Mesendoderm (in vitro differentiated cells): ENCODE results near the gene GPR135.

ENCODE experiments used
- DNase-seq: peaks from one replicate; pipeline ENCODE4 v3.0.0; 2013
- H2AK5ac ChIP-seq: 2 replicates; pipeline ENCODE4 v1.6.1; 2013; ENCODE audit warnings: low read length, inconsistent platforms
- H2BK120ac ChIP-seq: 2 replicates; pipeline ENCODE4 v1.6.1; 2013; ENCODE audit warnings: low read depth, mild to moderate bottlenecking, low read length, moderate library complexity, mixed read lengths
- H2BK15ac ChIP-seq: replicated peaks from 2 replicates; pipeline ENCODE4 v1.6.1; 2013; ENCODE audit warnings: low read depth, mild to moderate bottlenecking, moderate library complexity
- H2BK5ac ChIP-seq: 2 replicates; pipeline ENCODE4 v1.6.1; 2013; ENCODE audit warnings: low read length, inconsistent platforms
- H3K18ac ChIP-seq: 2 replicates; pipeline ENCODE4 v1.6.1; 2013; ENCODE audit warnings: mild to moderate bottlenecking, low read length, mixed read lengths
- H3K23ac ChIP-seq: one replicate; pipeline ENCODE4 v1.6.1; 2013; ENCODE audit warnings: low read length
- H3K27ac ChIP-seq: 2 replicates; pipeline ENCODE4 v1.5.1; 2013; ENCODE audit warnings: low read depth, mild to moderate bottlenecking, inconsistent platforms, low read length, moderate library complexity
- H3K27me3 ChIP-seq: 2 replicates; pipeline ENCODE4 v1.6.1; 2013; ENCODE audit warnings: low read length, control low read depth, mild to moderate bottlenecking, inconsistent platforms; ENCODE audit not compliant: insufficient read depth, poor library complexity
- H3K36me3 ChIP-seq: 2 replicates; pipeline ENCODE4 v1.6.1; 2013; ENCODE audit warnings: low read length, inconsistent platforms; ENCODE audit not compliant: control insufficient read depth, insufficient read depth
- H3K4ac ChIP-seq: one replicate; pipeline ENCODE4 v1.6.1; 2013; ENCODE audit warnings: low read depth, mild to moderate bottlenecking, low read length, moderate library complexity
- H3K4me1 ChIP-seq: 2 replicates; pipeline ENCODE4 v1.6.1; 2013; ENCODE audit warnings: low read depth, low read length, inconsistent platforms; ENCODE audit not compliant: control insufficient read depth
- H3K4me2 ChIP-seq: 2 replicates; pipeline ENCODE4 v1.6.1; 2013; ENCODE audit warnings: low read length
- H3K4me3 ChIP-seq: 2 replicates; pipeline ENCODE4 v1.5.1; 2013; ENCODE audit warnings: mild to moderate bottlenecking, low read length
- H3K56ac ChIP-seq: one replicate; pipeline ENCODE4 v1.6.1; 2013; ENCODE audit warnings: low read length
- H3K79me1 ChIP-seq: 2 replicates; pipeline ENCODE4 v1.6.1; 2013; ENCODE audit warnings: low read length, inconsistent platforms
- H3K79me2 ChIP-seq: 2 replicates; pipeline ENCODE4 v1.6.1; 2013; ENCODE audit warnings: mild to moderate bottlenecking, low read length; ENCODE audit not compliant: control insufficient read depth, insufficient read depth
- H3K9ac ChIP-seq: 2 replicates; pipeline ENCODE4 v1.6.1; 2013; ENCODE audit warnings: low read length, inconsistent platforms
- H4K5ac ChIP-seq: one replicate; pipeline ENCODE4 v1.6.1; 2013; ENCODE audit warnings: low read length
- H4K8ac ChIP-seq: one replicate; pipeline ENCODE4 v1.6.1; 2013; ENCODE audit warnings: low read depth, mild to moderate bottlenecking, control low read depth, low read length, moderate library complexity
- WGBS: extraction: QIAGEN DNeasy Blood & Tissue Kit; methylation state at CpG from one replicate; pipeline ENCODE4 v1.1.7; 2013; ENCODE audit warnings: low lambda C conversion rate, missing lambda C conversion rate; ENCODE audit not compliant: insufficient coverage; ENCODE audit errors: extremely low coverage; 5-methylcytosine and 5-hydroxymethylcytosine counted together

Gene GPR135

GRCh38 chr14:59435101-59435500 is 30.1 kb downstream of the GPR135 start:
- H2BK5ac ChIP-seq, result no peak overlapping the region
- no peaks in the 10 kb centered on the region for H3K79me2 ChIP-seq
- H3K36me3 ChIP-seq, result no peaks in the 10 kb centered on the region
- H3K79me1 ChIP-seq, result no peaks in the 10 kb centered on the region
- H3K56ac ChIP-seq, result no peak overlapping the region
- H2BK120ac ChIP-seq, result no peak overlapping the region
- no peak overlapping the region for H3K9ac ChIP-seq
- no peaks in the 10 kb centered on the region for H3K4me1 ChIP-seq
- no peak overlapping the region for H3K27ac ChIP-seq
- H4K5ac ChIP-seq, result no peak overlapping the region
- no peak for DNase-seq
- H3K4me2 ChIP-seq, result no peak overlapping the region
- no CpG with 5 or more reads among the region's 3 CpGs for WGBS
- no peak overlapping the region for H3K23ac ChIP-seq
- no peak overlapping the region for H3K4ac ChIP-seq
- H2BK15ac ChIP-seq, result no peak overlapping the region
- H3K4me3 ChIP-seq, result no peak overlapping the region
- no peak overlapping the region for H4K8ac ChIP-seq
- no peaks in the 10 kb centered on the region for H3K27me3 ChIP-seq
- no peak overlapping the region for H2AK5ac ChIP-seq
- no peak overlapping the region for H3K18ac ChIP-seq

- Histone ChIP-seq H4K8ac (no peak overlapping the region), H2AK5ac (no peak overlapping the region), H3K56ac (no peak overlapping the region), H3K36me3 (no peaks in the 10 kb centered on the region), H3K79me1 (no peaks in the 10 kb centered on the region), H3K4ac (no peak overlapping the region), H3K18ac (no peak overlapping the region), H3K27me3 (no peaks in the 10 kb centered on the region), H3K27ac (no peak overlapping the region), H4K5ac (no peak overlapping the region), H3K4me1 (no peaks in the 10 kb centered on the region), H3K23ac (no peak overlapping the region), H2BK5ac (no peak overlapping the region), H3K9ac (no peak overlapping the region), H2BK120ac (no peak overlapping the region), H3K79me2 (no peaks in the 10 kb centered on the region), H2BK15ac (no peak overlapping the region), H3K4me3 (no peak overlapping the region), H3K4me2 (no peak overlapping the region)
- no peak for DNase-seq
- WGBS, result no CpG with 5 or more reads among the region's 4 CpGs
These were observed 35.4 kb downstream of the GPR135 start for GRCh38 chr14:59429790-59430189.

- no peak overlapping the region for H3K56ac ChIP-seq
- H3K23ac ChIP-seq, result no peak overlapping the region
- H2BK120ac ChIP-seq, result no peak overlapping the region
- H3K4me3 ChIP-seq, result no peak overlapping the region
- no peaks in the 10 kb centered on the region for H3K79me2 ChIP-seq
- no peak overlapping the region for H3K18ac ChIP-seq
- H2BK15ac ChIP-seq, result no peak overlapping the region
- H4K5ac ChIP-seq, result no peak overlapping the region
- no peak overlapping the region for H3K4ac ChIP-seq
- H2BK5ac ChIP-seq, result no peak overlapping the region
- no CpG with 5 or more reads among the region's 1 CpG for WGBS
- no peak for DNase-seq
- no peak overlapping the region for H3K27ac ChIP-seq
- no peaks in the 10 kb centered on the region for H3K27me3 ChIP-seq
- no peak overlapping the region for H3K4me2 ChIP-seq
- H2AK5ac ChIP-seq, result no peak overlapping the region
- no peaks in the 10 kb centered on the region for H3K4me1 ChIP-seq
- H4K8ac ChIP-seq, result no peak overlapping the region
- H3K36me3 ChIP-seq, result no peaks in the 10 kb centered on the region
- H3K79me1 ChIP-seq, result no peaks in the 10 kb centered on the region
- no peak overlapping the region for H3K9ac ChIP-seq
These were observed 36.6 kb downstream of the GPR135 start for GRCh38 chr14:59428581-59429012.

- H3K79me1 ChIP-seq, result no peaks in the 10 kb centered on the region
- H2AK5ac ChIP-seq, result no peak overlapping the region
- no peak overlapping the region for H4K8ac ChIP-seq
- H3K4ac ChIP-seq, result no peak overlapping the region
- H3K9ac ChIP-seq, result no peak overlapping the region
- no peak overlapping the region for H4K5ac ChIP-seq
- H3K36me3 ChIP-seq, result no peaks in the 10 kb centered on the region
- no peak overlapping the region for H3K18ac ChIP-seq
- H3K4me2 ChIP-seq, result no peak overlapping the region
- no peak overlapping the region for H3K23ac ChIP-seq
- no peak for DNase-seq
- H2BK5ac ChIP-seq, result no peak overlapping the region
- no peaks in the 10 kb centered on the region for H3K4me1 ChIP-seq
- no CpG with 5 or more reads among the region's 13 CpGs for WGBS
- no peak overlapping the region for H3K4me3 ChIP-seq
- H2BK15ac ChIP-seq, result no peak overlapping the region
- H3K27me3 ChIP-seq, result no peaks in the 10 kb centered on the region
- H3K56ac ChIP-seq, result no peak overlapping the region
- no peaks in the 10 kb centered on the region for H3K79me2 ChIP-seq
- H3K27ac ChIP-seq, result no peak overlapping the region
- H2BK120ac ChIP-seq, result no peak overlapping the region
These were observed 37.3 kb downstream of the GPR135 start for GRCh38 chr14:59427653-59428580.

GRCh38 chr14:59425322-59425935 is 39.8 kb downstream of the GPR135 start:
- DNase-seq, result peak; percentile 23
- H2BK120ac ChIP-seq, result no peak overlapping the region
- no CpG with 5 or more reads among the region's 3 CpGs for WGBS
- H3K4me3 ChIP-seq, result no peak overlapping the region
- H2BK5ac ChIP-seq, result no peak overlapping the region
- H3K4me2 ChIP-seq, result no peak overlapping the region
- no peak overlapping the region for H3K23ac ChIP-seq
- no peak overlapping the region for H3K56ac ChIP-seq
- H3K27ac ChIP-seq, result no peak overlapping the region
- H2AK5ac ChIP-seq, result no peak overlapping the region
- no peak overlapping the region for H3K18ac ChIP-seq
- no peaks in the 10 kb centered on the region for H3K79me1 ChIP-seq
- no peak overlapping the region for H4K5ac ChIP-seq
- H3K36me3 ChIP-seq, result no peaks in the 10 kb centered on the region
- H3K27me3 ChIP-seq, result no peaks in the 10 kb centered on the region
- no peak overlapping the region for H2BK15ac ChIP-seq
- H3K79me2 ChIP-seq, result no peaks in the 10 kb centered on the region
- no peaks in the 10 kb centered on the region for H3K4me1 ChIP-seq
- H3K4ac ChIP-seq, result no peak overlapping the region
- no peak overlapping the region for H3K9ac ChIP-seq
- no peak overlapping the region for H4K8ac ChIP-seq
